SKM-1 (cell line): ENCODE data around the gene DNAH17.

Experiments used
- DNase-seq: peaks from one replicate; lab custom pipeline; 2025; ENCODE audit not compliant: unreplicated experiment; lab: John Stamatoyannopoulos, UW

DNAH17 gene

DNA sequence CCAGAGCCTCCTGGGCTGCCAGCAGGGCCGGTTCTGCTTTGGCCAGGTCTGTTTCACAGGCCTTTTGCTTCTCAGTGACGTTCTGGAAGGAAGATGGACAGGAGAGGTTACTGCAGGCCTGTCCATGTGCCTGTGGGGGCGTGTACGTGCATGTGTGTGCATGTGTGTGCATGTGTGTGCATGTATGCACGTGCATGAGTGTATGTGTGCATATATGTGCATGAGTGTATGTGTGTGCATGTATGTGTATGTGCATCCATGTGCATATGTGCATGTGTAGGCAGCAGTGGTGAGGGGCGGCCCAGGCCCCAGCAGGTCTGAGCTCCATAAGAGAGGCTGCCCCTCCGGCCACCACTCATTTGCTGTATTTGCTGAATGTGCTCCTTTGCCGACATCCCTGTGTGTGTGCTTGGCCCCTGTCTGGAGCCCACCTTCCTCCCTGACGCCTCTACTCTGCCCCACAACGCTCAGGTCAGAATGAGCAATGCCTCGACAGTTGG is 117.0 kb downstream of the DNAH17 start:
- no peak for DNase-seq

- no peak for DNase-seq
Measured at GRCh38 chr17:78459696-78460095, 117.5 kb downstream of the DNAH17 start.

DNA sequence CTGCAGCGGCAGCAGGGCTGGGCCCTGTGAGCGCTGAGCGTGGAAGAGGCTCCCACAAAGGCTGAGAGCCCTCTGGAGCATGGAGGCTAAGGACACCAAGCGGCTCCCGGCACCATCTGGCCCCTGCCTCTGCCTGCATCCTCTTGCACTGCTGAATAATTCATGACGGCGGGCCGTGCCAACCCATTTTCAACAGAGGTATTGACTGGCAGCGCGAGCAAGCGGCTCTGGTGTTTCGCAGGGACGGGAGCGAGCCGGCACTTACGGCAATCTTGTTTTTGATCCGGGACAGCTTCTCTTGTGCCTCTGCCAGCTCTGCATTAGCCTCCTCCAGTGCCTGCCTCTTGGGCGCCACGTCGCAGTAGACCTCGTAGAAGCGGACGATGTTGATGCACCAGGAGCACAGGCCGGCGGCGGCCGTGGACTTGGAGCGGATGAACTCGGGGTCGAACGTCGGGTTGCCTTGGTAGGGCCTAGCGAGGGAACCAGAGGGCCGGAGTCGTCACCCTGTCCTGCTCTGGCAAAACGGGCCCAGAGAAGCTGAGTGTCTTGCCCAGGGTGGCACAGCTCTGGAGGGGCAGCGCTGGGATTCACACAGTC is 118.4 kb downstream of the DNAH17 start:
- no peak for DNase-seq

DNA sequence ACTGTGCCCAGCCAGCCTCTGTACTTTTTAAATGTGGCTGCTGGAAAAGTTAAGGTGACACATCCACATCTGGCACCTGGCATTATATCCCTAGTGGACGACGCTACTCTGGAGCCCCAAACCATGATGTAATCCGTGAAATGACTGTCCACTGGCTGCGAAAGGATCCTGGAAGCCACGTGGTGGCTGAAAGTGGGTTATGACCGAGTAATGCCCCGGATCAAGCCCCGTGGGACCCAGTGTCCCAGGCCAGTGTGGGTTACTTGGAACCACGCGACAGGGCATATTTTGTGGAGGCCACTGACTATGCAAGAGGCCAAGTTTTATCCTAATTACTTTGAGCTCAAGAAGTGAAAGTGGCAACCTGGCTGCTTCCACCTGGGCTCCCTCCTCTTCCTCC is 119.1 kb downstream of the DNAH17 start:
- no peak for DNase-seq

GRCh38 chr17:78454346-78454745 is 122.8 kb downstream of the DNAH17 start:
- no peak for DNase-seq

DNA sequence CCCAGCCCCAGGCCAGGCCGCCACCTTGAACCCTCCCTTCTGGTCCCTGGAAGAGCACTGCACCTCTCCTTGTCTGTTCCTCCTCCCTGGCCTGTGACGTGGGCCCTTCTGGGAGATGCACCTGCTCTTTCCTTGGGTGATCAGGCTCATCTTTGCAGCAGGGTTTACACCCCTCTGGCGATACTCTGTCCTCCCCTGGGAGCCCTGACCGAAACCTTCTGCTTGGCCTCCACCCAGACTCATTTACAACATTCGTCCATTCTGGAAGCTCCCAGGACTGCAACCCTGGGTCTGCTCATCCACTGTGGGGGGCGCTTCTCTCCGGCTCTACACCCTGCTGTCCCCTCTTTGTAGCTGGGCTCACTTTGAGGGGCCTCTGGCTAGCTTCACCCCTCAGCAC is 125.4 kb downstream of the DNAH17 start:
- no peak for DNase-seq

DNA sequence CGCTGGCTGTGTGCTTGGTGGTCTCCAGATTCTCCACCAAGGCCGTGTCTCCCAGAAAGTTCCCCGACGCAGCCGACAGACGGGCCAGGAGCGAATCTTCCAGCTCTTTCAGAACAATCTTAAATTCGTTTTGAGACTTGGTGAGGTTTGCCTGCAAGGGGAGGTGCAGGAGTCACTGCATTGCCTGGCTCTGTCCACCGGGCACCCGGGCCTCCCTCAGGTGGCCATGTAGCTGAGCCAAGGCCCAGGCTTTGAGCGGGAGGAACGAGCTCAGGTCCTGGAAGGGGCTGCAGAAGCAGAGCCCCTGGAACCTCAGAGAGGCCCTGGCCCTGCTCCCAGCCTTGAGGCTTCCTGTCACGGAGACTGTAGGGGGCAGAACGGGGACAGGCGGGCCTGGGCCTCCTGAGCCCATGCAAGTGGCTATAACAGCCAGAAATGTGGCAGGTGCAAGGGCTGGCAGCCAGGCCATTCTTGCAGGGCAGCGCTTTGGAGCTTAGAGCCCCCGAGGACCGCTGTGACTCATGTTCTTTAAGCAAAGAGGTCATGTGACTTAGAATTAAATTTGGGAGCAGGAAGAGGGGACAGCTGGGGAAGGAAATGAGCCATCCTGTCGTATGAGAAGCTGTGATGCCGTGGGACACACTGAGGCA is 126.4 kb downstream of the DNAH17 start:
- no peak for DNase-seq

DNA sequence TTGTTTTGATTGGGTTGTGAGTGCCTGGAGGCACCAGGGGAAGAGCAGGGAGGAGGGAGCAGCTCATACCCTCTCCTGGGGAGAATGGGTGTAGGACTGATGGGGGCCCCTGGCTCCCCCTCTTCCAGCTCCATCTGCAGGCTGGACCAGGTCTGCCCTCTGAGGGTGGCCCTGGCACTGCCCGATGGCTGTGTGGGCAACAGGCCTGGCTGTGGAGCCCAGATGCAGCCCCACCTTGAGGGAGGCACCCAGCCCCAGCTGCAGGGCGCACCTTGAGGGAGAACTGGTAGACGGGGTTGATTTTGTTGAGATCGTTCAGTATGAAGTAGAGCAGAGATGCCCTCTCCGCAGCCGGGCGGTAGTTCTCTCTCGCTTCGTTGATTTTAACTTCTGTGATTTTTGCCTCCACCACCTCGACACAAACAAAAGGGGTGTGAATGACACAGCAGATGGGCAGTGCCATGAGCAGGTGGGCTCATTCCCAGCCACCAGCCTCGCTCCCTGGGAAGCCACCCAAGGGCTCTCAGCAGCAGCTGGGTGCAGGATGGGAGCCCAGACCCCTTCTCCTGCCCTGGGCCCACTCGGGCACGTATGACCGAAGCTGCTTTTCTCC is 127.1 kb downstream of the DNAH17 start:
- no peak for DNase-seq

GRCh38 chr17:78448356-78448993 is 128.7 kb downstream of the DNAH17 start:
- peak; percentile 5 for DNase-seq

DNA sequence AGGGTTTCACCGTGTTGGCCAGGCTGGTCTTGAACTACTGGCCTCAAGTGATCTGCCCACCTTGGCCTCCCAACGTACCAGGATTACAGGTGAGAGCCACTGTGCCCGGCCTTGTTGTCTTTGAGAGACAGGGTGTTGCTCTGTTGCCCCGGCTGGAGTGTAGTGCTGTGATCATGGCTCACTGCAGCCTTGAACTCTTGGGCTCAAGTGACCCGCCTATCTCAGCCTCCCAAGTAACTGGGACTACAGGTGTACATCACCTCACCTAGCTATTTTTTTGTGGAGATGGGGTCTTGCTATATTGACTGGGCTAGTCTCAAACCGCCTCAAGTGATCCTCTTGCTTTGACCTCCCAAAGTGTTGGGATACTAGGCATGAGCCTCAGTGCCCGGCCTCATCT is 130.4 kb downstream of the DNAH17 start:
- DNase-seq, result no peak

GRCh38 chr17:78444392-78444791 is 132.8 kb downstream of the DNAH17 start:
- no peak for DNase-seq

DNA sequence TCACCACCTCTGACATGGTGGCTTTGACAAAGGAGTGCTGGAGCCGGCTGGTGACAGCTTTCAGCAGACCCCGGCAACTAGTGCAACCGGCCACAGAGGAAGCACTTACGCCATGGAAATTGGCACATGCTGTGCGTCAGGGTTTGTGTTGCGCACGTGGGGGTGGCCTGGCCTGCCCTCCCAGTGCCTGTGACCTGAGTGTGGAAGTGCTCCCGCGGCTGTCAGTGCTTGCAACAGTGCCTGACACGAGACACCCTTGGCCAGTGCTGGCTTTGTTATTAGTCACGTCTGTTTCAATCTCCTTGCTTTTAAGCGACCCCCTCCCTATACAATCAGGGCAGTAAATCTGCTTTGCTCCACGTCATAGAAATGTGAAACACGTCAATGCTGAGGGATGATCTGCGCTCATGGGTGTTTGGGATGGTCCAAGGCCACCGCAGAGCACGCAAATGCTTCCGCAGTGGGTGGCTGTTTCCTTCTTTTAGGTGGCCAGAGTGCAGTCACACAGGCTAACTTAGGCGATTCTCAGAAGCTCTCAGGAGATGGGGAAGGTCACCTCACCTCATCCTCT is 134.5 kb downstream of the DNAH17 start:
- peak; percentile 94 for DNase-seq

DNA sequence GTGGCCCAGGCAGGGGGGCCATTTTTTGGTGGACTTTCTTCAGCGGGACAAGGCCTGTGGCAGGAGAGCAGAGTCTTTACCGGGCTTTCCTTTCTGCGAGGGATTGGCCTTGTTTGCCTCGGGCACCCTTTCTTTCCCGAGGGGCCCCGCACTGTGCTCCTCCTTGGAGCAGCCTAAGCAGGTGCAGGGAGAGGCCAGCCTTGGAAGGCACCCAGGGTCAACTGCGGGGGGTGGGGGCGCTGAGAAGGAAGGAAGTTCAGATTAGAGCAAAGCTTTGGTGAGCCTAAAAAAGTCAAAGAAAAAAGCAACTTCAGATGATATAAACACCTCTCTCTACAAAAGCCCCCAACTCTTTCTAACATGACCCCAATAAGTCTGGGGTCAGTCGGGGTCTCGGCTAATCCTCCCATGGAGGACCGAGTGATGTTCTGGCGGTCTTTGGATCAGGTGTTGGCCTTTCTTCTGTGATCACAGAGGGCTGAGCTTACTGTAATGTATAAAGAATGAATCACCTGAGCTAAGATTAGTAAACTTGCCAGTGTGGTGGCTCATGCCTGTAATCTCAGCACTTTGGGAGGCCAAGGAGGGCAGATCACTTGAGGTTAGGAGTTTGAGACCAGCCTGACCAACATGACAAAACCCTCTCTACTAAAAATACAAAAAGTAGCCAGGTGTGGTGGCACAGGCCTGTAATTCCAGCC is 135.8 kb downstream of the DNAH17 start:
- no peak for DNase-seq

- no peak for DNase-seq
Measured at GRCh38 chr17:78438694-78439325, 138.4 kb downstream of the DNAH17 start.

DNA sequence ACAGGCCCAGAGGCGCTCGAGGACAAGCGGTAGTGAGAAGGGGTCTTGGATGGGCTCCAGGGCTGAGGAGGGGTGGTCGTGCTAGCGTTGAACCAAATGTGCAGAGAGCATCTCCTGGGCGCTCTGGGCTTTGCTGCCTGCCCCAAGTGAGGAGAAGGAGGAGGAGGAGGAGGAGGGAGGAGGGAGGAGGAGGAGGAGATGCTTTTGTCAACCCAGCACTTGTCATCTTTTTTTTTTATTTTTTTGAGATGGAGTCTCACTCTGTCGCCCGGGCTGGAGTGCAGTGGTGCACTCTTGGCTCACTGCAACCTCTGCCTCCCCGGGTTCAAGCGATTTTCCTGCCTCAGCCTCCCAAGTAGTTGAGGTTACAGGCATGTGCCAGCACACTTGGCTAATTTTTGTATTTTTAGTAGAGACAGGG is 138.9 kb downstream of the DNAH17 start:
- no peak for DNase-seq

- DNase-seq, result no peak
Measured at GRCh38 chr17:78437508-78438169, 139.6 kb downstream of the DNAH17 start.

DNA sequence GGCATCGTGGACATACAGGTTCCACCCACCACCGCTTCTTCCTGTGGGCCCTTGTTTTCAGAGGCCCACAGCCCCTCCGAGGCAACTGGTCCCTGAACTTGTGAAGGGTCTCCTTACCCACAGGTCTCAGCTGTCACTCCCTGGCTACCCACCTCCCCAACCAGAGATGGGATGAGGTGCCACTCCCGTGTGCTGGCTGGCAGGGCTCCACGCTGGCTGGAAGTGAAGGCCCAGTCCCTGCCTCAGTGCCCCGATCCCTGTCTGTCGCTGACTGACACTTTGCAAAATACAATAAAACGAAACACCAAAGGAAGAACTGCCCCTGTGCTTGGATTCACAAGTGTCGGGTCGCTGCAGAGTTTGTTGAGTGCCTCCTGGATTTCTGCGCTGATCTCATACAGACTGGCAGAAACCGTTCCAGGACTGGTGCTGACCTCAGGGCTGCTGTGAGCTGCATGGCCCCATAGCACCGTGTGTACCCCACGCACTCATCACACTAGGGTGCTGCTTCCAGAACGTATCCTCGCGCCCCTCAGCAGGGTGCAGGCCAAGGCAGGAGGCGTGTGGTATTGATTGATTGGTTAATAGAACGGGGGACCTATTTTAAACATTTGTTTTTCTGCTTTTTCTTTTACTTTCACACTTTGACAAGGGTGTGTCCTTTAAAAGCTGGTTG is 141.7 kb downstream of the DNAH17 start:
- DNase-seq, result no peak

DNA sequence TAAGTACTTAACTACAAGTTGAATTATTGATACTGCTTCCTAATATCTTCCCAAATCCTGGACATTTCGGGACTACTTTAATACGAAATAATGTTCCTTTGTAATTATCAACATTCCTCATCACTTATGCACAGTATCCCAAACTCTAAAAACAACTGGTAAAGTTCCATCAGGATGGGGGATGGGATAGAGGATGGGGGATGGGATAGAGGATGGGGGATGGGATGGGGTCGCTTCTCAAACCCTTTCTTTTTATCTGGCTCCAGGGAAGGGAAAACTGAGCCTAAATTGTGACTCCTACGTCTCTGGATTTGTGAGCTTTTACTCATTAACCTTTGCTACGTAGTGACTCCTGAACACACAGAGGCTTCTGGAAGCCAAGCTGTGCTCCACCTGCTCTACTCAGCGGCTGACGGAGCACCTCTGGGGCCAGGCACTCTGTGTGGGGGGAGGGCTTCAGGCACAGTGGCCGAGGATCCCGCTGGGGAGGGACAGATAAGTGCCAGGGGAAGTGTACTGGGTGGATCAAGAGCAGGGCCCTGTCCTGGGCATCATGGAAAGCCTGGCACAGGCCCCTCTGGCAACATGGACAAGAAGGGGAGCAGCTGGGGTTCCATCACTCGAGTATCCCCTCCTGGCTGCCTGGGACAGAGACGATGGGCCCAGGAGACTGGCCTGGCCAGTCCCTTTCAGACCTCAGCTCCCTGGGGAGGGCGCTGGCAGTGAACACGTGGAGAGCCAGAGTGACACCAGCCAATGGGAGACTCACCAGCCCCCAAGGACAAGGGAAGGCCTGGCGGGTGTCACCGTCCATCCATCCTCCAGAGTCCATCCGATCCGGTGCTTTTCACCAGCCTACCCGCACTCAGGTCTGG is 142.5 kb downstream of the DNAH17 start:
- DNase-seq, result no peak
